GM12874 (cell line): Measurements from ENCODE around the gene RPRML.

Experiments used
- CTCF ChIP-seq: IDR thresholded peaks from 2 replicates; pipeline ENCODE4 v1.5.1; 2011; ENCODE audit warnings: low read depth, mild to moderate bottlenecking, control low read depth, low read length, moderate library complexity; ENCODE audit not compliant: insufficient read depth

The RPRML gene

DNA sequence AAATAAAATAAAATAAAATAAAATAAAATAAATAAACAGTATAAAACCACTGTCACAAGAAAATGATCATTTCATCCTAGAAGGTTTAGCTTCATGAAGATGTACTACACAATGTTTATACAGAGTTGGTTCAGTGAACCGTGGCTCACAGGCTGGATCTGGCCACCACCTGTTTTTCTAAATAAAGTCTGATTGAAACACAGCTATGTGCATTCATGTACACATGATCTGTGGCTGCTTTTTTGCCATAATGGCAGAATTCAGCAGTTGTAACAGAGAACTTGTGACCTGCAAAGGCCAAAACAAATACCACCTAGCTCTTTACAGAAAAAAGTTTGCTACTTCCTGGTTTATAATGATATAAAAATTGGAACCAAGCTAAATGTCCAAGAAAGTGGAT lies 12.6 kb upstream of the RPRML start:
- TF ChIP-seq CTCF = no peak

GRCh38 chr17:46989637-46990431 lies 10.8 kb upstream of the RPRML start:
- TF ChIP-seq CTCF = no peak

DNA sequence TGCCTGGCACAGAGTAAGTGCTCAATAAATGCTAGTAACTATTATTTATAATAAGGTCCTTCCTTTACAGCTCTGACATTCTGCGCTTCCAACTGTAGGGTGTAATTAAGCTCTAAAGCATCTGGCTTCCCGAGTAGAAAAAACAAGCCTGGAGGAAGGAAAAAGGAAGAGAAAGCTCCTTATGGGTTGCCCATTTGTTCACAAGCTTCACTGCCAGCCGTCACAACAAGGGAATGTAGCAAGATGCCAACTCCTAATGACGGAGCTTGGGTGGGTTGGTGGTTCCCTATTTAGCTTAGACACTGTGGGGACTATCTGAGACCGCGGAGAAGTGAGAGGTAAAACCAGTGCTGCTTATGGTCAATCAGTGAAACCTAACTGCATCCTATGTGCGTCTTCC lies 7.3 kb upstream of the RPRML start:
- TF ChIP-seq CTCF = no peak

DNA sequence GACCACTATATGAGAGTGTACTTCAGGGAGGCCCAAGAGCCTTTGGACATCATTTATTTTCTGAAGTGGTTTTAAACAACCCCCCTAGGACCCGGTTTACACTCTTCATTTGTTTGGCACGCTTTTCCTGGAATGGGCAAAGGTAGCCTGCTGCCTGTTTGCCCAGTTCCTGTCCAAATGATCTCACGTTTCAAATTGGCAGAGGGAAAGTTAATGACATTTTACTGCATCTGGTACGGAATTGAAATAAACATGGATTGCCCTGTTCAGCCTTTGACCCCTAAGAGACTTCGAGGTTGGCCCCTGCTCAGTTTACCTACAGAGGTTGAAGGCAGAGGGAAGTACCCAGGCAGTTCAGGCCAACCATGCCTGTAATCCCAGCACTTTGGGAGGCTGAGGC lies 5.8 kb upstream of the RPRML start:
- TF ChIP-seq CTCF = no peak

GRCh38 chr17:46984341-46984740 lies 5.3 kb upstream of the RPRML start:
- no peak for TF ChIP-seq CTCF

DNA sequence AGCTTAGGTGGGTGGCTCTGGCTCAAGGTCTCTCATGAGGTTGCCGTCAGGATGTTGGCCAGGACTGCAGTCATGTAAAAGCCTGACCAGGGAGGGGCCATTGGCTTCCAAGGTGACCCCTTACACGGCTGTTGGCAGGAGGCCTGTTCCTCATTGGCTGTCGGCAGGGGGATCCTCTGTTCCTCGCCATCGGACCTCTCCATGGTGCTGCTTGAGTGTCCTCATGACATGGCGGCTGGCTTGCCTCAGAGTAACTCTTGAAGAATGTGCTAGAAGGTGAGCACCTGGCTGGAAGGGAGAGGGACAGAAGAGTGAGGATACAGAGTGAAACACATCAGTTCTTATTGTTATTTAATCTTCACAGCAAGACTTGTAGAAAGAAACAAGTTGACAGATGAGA lies 4.7 kb upstream of the RPRML start:
- no peak for TF ChIP-seq CTCF

- TF ChIP-seq CTCF = no peak
These were observed 3.5 kb upstream of the RPRML start for GRCh38 chr17:46982577-46982976.
